ENCODE data around the gene STAG3. TPM values are rescaled to one million over a fixed set of nuclear protein-coding genes. Genes with fewer than 3 reads are reported as not detected.
"Not testable (repeated sequence)": the region's sequence is repeated elsewhere in the genome, so short reads cannot be mapped to it uniquely, and the experiment has no call there.

STAG3 gene
- polyA plus RNA-seq (ENCODE audit: insufficient read length in 4 of 4), result 10 to 100 TPM in 3 of 4 donors, 1 to 10 TPM in 1; 7.5 to 37.1 (median 22.3) TPM

GRCh38 chr7:100177045-100178001, at the start of gene STAG3, which contains the start of gene GPC2:
Gene STAG3, plus strand, starts transcription at chr7:100177918. Its CDS starts 2,639 bp downstream, at chr7:100180557.
Gene GPC2, minus strand, starts transcription at chr7:100177381. Its CDS starts 182 bp downstream, at chr7:100177199.
- DNase-seq (ENCODE audit: low read depth in 4 of 4, low spot score in 2 of 4), result peak; percentile 75 to 92 (median 90)

- DNase-seq (ENCODE audit: low read depth in 4 of 4, low spot score in 2 of 4), result no peak
Observed at GRCh38 chr7:100128637-100128963, 49.1 kb upstream of the STAG3 start.

GRCh38 chr7:100130220-100130607, 47.5 kb upstream of the STAG3 start:
- DNase-seq (ENCODE audit: low read depth in 4 of 4, low spot score in 2 of 4), result not testable (repeated sequence)

GRCh38 chr7:100130608-100131453, 46.9 kb upstream of the STAG3 start:
- DNase-seq (ENCODE audit: low read depth in 4 of 4, low spot score in 2 of 4), result peak in 1 of 4 donors; percentile 71

GRCh38 chr7:100132126-100132525, 45.6 kb upstream of the STAG3 start:
- DNase-seq (ENCODE audit: low read depth in 4 of 4, low spot score in 2 of 4), result no peak

GRCh38 chr7:100132697-100133151, 45.0 kb upstream of the STAG3 start:
- DNase-seq (ENCODE audit: low read depth in 4 of 4, low spot score in 2 of 4), result no peak

- DNase-seq (ENCODE audit: low read depth in 4 of 4, low spot score in 2 of 4), result no peak
Observed at GRCh38 chr7:100137851-100138760, 39.6 kb upstream of the STAG3 start.

GRCh38 chr7:100141555-100141949, 36.2 kb upstream of the STAG3 start:
- DNase-seq (ENCODE audit: low read depth in 4 of 4, low spot score in 2 of 4), result no peak

GRCh38 chr7:100142461-100142860, 35.3 kb upstream of the STAG3 start:
- DNase-seq (ENCODE audit: low read depth in 4 of 4, low spot score in 2 of 4), result no peak

GRCh38 chr7:100146350-100146749, 31.4 kb upstream of the STAG3 start:
- DNase-seq (ENCODE audit: low read depth in 4 of 4, low spot score in 2 of 4), result not testable (repeated sequence)

- DNase-seq (ENCODE audit: low read depth in 4 of 4, low spot score in 2 of 4), result no peak
Observed at GRCh38 chr7:100147278-100147677, 30.4 kb upstream of the STAG3 start.

- no peak for DNase-seq (ENCODE audit: low read depth in 4 of 4, low spot score in 2 of 4)
Observed at GRCh38 chr7:100148225-100148558, 29.5 kb upstream of the STAG3 start.

- DNase-seq (ENCODE audit: low read depth in 4 of 4, low spot score in 2 of 4), result peak; percentile 83 to 99 (median 92)
Observed at GRCh38 chr7:100148559-100149328, 29.0 kb upstream of the STAG3 start, which contains the start of gene LAMTOR4. Gene LAMTOR4, plus strand, starts transcription at chr7:100148918. Its CDS starts 55 bp downstream, at chr7:100148973.

- no peak for DNase-seq (ENCODE audit: low read depth in 4 of 4, low spot score in 2 of 4)
Observed at GRCh38 chr7:100152404-100152803, 25.3 kb upstream of the STAG3 start.

GRCh38 chr7:100152937-100153666, 24.6 kb upstream of the STAG3 start:
- DNase-seq (ENCODE audit: low read depth in 4 of 4, low spot score in 2 of 4), result no peak

GRCh38 chr7:100153708-100154535, 23.8 kb upstream of the STAG3 start:
- no peak for DNase-seq (ENCODE audit: low read depth in 4 of 4, low spot score in 2 of 4)

GRCh38 chr7:100154651-100155491, 22.8 kb upstream of the STAG3 start:
- DNase-seq (ENCODE audit: low read depth in 4 of 4, low spot score in 2 of 4), result no peak

All from left renal cortex interstitium (tissue), 4 donors.